Femur (tissue), 1 donor: ENCODE results near the gene MBLAC1.

Experiments used
- DNase-seq: peaks from one replicate; pipeline ENCODE4 v3.0.0-alpha.2; 2017

MBLAC1 gene

DNA sequence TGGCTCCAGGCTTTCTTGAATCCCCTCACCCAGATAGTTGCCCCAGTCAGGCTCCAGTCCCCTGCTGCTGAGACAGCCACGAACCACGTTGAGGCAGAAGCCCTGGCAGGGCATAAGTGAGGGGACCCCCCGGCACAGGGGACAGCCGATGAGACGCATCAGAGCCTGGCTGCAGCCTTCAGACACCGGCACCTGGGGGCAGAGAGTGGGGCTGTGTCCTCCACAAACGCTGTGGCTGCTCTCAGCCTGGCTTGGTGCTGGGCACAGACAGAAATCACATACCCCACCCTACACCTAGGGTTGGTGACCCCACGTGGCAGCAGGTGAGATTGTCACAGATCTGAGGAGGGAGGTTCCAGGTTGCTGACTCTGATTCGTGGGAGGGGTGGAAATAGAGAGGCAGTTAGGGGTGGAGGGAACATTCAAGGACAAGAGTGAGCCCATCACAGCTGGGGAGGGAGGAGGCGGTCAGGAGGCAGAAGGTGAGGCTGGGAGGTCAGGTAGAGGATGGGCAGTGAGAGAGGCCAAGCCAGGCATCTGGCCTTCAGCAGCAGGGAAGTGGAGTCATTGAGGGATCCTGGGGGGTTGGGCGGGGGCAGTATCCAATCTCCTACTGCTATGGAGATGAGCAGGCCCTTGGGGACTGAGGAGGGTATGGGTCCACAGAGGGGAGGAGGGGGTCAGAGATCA lies 47.2 kb downstream of the MBLAC1 start:
- no peak for DNase-seq

- DNase-seq, result no peak
Observed at GRCh38 chr7:100174582-100174981, 47.8 kb downstream of the MBLAC1 start.

DNA sequence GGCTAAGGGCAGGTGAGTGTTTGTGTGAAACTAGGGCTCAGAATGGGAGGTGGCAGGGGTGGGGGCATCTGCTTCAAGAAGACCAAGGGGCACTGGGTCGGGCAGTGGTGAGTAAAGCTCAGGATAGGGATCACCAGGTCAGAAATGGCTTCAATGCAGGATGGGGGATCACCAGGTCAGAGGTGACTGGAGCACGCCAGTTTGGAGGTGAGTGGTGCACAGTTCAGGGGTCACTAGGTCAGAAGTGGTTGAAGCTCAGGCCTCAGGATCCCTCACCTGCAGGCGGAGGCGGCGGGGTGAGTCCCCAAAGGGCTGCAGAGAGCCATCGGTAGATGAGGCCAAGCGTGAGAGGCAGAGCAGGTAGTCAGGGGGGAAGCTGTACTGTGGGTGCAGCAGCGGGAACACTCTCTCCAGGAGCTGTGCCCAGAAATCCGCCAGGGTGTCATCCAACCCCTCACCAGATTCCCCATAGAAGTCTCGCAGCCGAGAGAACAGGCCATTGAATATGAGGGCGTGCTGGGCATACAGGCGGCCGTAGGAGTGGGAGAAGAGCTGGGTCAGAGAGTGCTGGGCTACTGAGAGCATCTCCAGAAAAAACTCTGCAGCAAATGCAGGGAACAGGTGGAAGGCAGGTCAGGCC lies 48.6 kb downstream of the MBLAC1 start:
- no peak for DNase-seq

DNA sequence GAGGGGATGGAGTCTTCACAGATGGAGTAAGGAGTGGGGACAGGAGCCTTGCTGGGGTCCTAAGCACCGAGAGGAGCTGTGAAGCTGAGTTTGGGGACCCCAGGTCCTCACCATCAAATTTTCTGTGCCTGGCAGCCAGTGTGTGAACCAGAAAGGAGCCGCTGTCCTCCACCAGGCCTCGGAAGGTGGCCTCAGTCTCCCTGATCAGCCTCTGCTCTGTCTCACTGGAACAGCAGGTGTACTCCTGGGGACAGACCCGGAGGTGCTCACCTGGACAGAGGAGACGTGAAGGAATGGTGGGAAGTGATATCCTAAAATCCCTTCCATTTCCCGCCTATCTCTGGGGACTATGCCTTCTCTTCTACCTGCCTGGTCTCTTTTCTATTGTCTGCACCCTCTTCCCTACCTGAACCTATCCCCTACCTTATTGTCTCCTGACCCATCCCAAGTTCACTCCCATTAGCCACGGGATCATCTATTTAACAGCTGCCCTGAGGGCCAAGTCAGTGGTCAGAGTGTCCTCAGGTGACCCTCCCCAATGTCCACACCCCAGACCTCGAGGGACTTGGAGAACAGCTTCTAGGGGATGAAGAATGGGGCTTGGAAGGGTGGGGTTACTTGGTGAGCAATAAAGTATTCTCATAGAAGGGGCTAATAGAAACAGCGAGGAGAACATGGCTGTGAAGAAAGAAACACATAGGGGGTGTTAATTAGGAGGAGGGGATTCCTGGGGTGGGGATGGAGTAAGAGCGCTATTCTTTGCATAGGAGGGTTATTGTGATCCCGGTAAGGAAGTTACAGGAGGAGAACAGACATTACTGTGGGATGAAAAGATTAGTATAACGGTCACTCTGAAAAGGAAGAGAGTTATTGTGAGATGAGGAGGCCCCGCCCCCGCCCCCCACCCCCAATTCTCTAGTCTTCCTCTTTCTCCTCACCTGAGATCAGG lies 49.6 kb downstream of the MBLAC1 start:
- DNase-seq, result no peak

- peak; percentile 97 for DNase-seq
Observed at GRCh38 chr7:100177045-100178001, 50.6 kb downstream of the MBLAC1 start, which contains the start of the genes GPC2 and STAG3. GPC2 (minus strand) TSS chr7:100177381; CDS start chr7:100177199, 182 bp downstream. STAG3 (plus strand) TSS chr7:100177918; CDS start chr7:100180557, 2,639 bp downstream.
